Measurements from ENCODE around the gene CDK11B. TPM values are rescaled to one million over a fixed set of nuclear protein-coding genes. Genes with fewer than 3 reads are reported as not detected.
A peak's percentile ranks its signal among the peaks of the same experiment; 100 is the strongest.

The CDK11B gene
- total RNA-seq, 1 experiment from 2014 or later, result 38.6 TPM

DNA sequence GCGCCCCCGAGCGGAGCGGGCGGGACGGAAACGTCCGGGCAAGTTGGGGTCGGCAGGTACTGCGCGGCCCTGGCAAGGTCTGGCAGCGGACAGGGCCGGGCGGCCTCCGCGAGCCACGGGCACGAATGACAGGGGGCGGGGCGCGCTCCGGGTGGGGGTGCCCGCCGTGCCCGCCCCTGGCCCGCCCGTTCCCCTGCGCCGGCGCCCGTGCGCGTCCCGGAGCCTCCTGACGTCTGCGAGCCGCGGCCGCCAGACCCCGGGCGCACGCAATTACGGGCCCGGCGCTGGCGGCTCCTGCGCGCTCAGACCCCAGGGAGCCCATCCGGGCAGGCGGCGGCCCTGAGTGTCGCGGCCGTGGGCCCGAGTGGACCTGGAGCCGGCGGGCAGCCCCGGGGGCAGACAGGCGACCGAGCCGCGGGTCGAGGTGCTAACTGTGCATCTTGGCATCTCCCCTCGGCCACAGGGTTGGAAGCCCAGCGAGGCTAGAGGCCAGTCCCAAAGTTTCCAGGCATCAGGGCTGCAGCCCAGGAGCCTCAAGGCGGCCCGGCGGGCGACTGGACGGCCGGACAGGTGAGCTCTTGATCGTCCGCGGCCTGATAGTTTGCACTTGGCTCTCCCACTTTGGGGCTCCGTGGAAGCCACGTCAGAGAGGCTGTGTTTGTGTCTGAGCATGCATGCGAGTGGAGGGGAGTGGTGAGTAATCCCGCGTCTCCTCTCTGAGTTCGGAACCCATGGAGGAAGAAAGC lies 42.6 kb downstream of the CDK11B start:
- H3K27ac ChIP-seq (ENCODE audit: low read length), result peak overlapping the region; percentile 97; the same call in 1 of the 2 replicates
- intact Hi-C loops (cut with micrococcal nuclease), result loop anchor here (10.0 kb wide), 1 partner anchor 551 kb away; no protein-coding TSS in a partner anchor
- H2AFZ ChIP-seq (ENCODE audit: low read length), result peak overlapping the region; percentile 21
- H3F3A ChIP-seq (ENCODE audit: low read length, unreplicated experiment), result peaks cover 4% of the 10 kb centered on the region
- ATAC-seq (peak; percentile 44), DNase-seq (peak; percentile 60)
- H3K9ac ChIP-seq (ENCODE audit: low read length), result peak overlapping the region; percentile 98
- H3K36me3 ChIP-seq (ENCODE audit: low read depth, low read length), result no peaks in the 10 kb centered on the region; the same call in 1 of the 2 replicates
- H3K4me2 ChIP-seq (ENCODE audit: low read length), result peak overlapping the region; percentile 84
- no TSS peak for BruUV-seq (replicated peaks)
- no peaks in the 10 kb centered on the region for H3K9me3 ChIP-seq (ENCODE audit: low read length)
- H3K4me1 ChIP-seq (ENCODE audit: insufficient read depth, low read length), result peaks cover 28% of the 10 kb centered on the region
- TF ChIP-seq EZH2phosphoT487 (IDR thresholded peaks at IDR 0.05; ENCODE audit: borderline replicate concordance, low read length) (no peak), EZH2 (IDR thresholded peaks at IDR 0.05; ENCODE audit: low read length, unreplicated experiment) (no peak)
- TF ChIP-seq, protein P1, sequence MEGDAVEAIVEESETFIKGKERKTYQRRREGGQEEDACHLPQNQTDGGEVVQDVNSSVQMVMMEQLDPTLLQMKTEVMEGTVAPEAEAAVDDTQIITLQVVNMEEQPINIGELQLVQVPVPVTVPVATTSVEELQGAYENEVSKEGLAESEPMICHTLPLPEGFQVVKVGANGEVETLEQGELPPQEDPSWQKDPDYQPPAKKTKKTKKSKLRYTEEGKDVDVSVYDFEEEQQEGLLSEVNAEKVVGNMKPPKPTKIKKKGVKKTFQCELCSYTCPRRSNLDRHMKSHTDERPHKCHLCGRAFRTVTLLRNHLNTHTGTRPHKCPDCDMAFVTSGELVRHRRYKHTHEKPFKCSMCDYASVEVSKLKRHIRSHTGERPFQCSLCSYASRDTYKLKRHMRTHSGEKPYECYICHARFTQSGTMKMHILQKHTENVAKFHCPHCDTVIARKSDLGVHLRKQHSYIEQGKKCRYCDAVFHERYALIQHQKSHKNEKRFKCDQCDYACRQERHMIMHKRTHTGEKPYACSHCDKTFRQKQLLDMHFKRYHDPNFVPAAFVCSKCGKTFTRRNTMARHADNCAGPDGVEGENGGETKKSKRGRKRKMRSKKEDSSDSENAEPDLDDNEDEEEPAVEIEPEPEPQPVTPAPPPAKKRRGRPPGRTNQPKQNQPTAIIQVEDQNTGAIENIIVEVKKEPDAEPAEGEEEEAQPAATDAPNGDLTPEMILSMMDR (conservative IDR thresholded peaks at IDR 0.05; ENCODE audit: low read depth, low read length), result no peak
- peak overlapping the region; percentile 94 for H3K4me3 ChIP-seq (ENCODE audit: low read length)
- CTCF ChIA-PET, result interaction anchor here (0.6 kb wide), 1 partner anchor 40 kb away, joined by 3 read pairs; no protein-coding TSS in a partner anchor
- H3K9me2 ChIP-seq (replicated peaks; ENCODE audit: low read length), result no peaks in the 10 kb centered on the region
- peaks cover 16% of the 10 kb centered on the region; the same call in 1 of the 2 replicates for H4K20me1 ChIP-seq (ENCODE audit: low read length)
- POLR2A ChIA-PET (ENCODE audit: unreplicated experiment), result interaction anchor here (0.5 kb wide), 1 partner anchor 227 kb away, joined by 4 read pairs; no protein-coding TSS in a partner anchor
- peaks cover 39% of the 10 kb centered on the region for H3K79me2 ChIP-seq (ENCODE audit: low read length)
- H3K27me3 ChIP-seq (ENCODE audit: low read length), result no peaks in the 10 kb centered on the region

DNA sequence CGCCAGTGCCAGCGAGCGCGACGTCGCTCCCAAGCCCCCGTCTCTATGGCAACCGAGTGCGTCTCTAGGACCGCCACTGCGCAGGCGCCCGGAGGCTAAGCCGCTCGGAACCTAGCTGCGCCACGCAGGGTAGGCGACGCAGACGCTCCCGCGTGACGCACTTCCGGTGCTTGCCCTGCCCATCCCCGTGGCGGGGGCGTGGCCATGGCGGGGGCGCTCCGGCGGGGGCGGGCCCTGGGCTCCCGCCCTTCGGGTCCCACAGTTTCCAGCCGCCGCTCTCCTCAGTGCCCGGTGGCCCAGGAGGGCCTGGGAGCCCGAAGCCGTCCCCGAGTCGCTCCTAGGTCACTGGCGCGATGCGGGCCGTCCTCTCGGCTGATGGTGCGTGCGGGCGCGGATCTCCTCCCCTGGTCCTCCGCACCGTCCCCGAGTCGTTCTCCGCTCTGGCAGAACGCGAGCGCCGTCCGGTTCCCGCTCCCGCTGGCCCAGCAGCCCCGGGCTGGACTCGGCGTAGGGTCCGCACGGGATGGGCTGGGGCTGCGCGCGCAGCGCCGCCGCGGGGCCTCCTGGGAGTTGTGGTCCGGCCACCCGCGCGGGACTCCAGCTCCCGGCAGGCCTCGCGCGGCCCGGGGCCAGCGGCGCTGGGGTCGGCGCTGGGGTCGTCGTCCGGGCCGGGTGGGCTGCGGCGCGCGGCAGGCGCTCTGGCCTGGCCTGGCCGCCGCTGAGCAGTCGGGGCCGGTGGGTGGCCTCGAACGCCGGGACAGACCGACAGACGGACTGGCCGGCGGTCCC lies 43.4 kb downstream of the CDK11B start, which contains the start of gene MIB2:
Gene MIB2, plus strand, starts transcription at position 245 of the 789 bp plus-strand sequence. CDS start 7,953 bp downstream, outside the sequence.
- intact Hi-C loops (cut with micrococcal nuclease), result loop anchor here (10.0 kb wide), 1 partner anchor 551 kb away; no protein-coding TSS in a partner anchor
- H2AFZ ChIP-seq (ENCODE audit: low read length), result peak within 1 kb of the TSS; percentile 94

More for the DNA sequence above, 43.4 kb downstream of the CDK11B start, which contains the start of gene MIB2:
- no peaks in the 10 kb centered on the region for H3K9me2 ChIP-seq (replicated peaks; ENCODE audit: low read length)
- peak; percentile 100 for DNase-seq
- CTCF ChIA-PET, result interaction anchor here (0.5 kb wide), 1 partner anchor 15 kb away, joined by 4 read pairs; no protein-coding TSS in a partner anchor
- H3K79me2 ChIP-seq (ENCODE audit: low read length), result peaks cover 39% of the 10 kb centered on the region
- H3K4me1 ChIP-seq (ENCODE audit: insufficient read depth, low read length), result peaks cover 28% of the 10 kb centered on the region
- TF ChIP-seq EZH2 (IDR thresholded peaks at IDR 0.05; ENCODE audit: low read length, unreplicated experiment) (no peak), EZH2phosphoT487 (IDR thresholded peaks at IDR 0.05; ENCODE audit: borderline replicate concordance, low read length) (no peak)
- TF ChIP-seq, protein P1 (conservative IDR thresholded peaks at IDR 0.05; ENCODE audit: low read depth, low read length), result no peak
- no peaks in the 10 kb centered on the region; the same call in 1 of the 2 replicates for H3K36me3 ChIP-seq (ENCODE audit: low read depth, low read length)
- H3K27me3 ChIP-seq (ENCODE audit: low read length), result no peaks in the 10 kb centered on the region
- H3K27ac ChIP-seq (ENCODE audit: low read length), result peak within 1 kb of the TSS; percentile 97
- H3K9me3 ChIP-seq (ENCODE audit: low read length), result no peaks in the 10 kb centered on the region
- peak within 1 kb of the TSS; percentile 84 for H3K4me2 ChIP-seq (ENCODE audit: low read length)
- H3F3A ChIP-seq (ENCODE audit: low read length, unreplicated experiment), result peaks cover 4% of the 10 kb centered on the region
- H4K20me1 ChIP-seq (ENCODE audit: low read length), result peaks cover 13% of the 10 kb centered on the region; the same call in 1 of the 2 replicates
- POLR2A ChIA-PET (ENCODE audit: unreplicated experiment), result interaction anchor here (0.5 to 0.6 kb wide), 4 partner anchors 14 to 776 kb away, joined by 3 to 5 read pairs (median 4); partner anchors contain the start of genes HES4, MORN1 and RER1
- peak within 1 kb of the TSS; percentile 94 for H3K4me3 ChIP-seq (ENCODE audit: low read length)
- ATAC-seq, result peak; percentile 85
- H3K9ac ChIP-seq (ENCODE audit: low read length), result peak within 1 kb of the TSS; percentile 98
- no TSS peak for BruUV-seq (replicated peaks)

All from PC-3 (cell line).